ENCODE data around the gene FAM110D.

DNA sequence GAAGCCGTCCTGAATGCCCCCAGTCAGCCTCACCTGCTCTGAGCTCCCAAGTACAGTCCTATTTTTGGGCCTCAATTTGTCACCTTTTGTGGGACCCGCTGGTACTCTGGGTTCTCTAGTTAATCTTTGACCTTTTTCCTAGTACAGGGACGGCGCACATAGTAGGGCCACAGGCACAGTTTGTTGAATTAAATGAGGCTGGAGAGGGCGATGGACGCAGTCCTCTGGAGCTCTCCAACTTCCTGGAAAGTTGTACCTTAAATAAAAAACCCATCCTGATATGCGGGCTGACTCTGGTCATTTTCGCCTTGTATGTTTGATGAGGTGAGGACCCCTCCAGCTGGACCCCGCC, 4.8 kb downstream of the FAM110D start:
- TF ChIP-seq POLR2A (IDR thresholded peaks at IDR 0.05; ENCODE audit: low read depth, low read length), result no peak
- TF ChIP-seq, protein P1, sequence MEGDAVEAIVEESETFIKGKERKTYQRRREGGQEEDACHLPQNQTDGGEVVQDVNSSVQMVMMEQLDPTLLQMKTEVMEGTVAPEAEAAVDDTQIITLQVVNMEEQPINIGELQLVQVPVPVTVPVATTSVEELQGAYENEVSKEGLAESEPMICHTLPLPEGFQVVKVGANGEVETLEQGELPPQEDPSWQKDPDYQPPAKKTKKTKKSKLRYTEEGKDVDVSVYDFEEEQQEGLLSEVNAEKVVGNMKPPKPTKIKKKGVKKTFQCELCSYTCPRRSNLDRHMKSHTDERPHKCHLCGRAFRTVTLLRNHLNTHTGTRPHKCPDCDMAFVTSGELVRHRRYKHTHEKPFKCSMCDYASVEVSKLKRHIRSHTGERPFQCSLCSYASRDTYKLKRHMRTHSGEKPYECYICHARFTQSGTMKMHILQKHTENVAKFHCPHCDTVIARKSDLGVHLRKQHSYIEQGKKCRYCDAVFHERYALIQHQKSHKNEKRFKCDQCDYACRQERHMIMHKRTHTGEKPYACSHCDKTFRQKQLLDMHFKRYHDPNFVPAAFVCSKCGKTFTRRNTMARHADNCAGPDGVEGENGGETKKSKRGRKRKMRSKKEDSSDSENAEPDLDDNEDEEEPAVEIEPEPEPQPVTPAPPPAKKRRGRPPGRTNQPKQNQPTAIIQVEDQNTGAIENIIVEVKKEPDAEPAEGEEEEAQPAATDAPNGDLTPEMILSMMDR (IDR thresholded peaks at IDR 0.05; ENCODE audit: extremely low read depth in 1 of 2, insufficient read depth in 1 of 2, low read depth in 1 of 2, low read length in 2 of 2), result no peak
- no peak for TF ChIP-seq GATA2 (IDR thresholded peaks at IDR 0.05; ENCODE audit: insufficient read depth, insufficient read length, low read depth, low read length)
- TF ChIP-seq, protein P2, sequence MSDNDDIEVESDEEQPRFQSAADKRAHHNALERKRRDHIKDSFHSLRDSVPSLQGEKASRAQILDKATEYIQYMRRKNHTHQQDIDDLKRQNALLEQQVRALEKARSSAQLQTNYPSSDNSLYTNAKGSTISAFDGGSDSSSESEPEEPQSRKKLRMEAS (IDR thresholded peaks at IDR 0.05; ENCODE audit: insufficient read depth, insufficient read length), result no peak
- no peak for TF ChIP-seq EZH2 (IDR thresholded peaks at IDR 0.05; ENCODE audit: borderline replicate concordance, low read depth, low read length, severe bottlenecking)
- no peak for TF ChIP-seq JUN (IDR thresholded peaks at IDR 0.05; ENCODE audit: borderline replicate concordance, insufficient read depth, insufficient read length, low read depth)
- no peak for TF ChIP-seq POLR2AphosphoS5 (IDR thresholded peaks at IDR 0.05; ENCODE audit: insufficient read depth, low read depth, low read length)

All from endothelial cell of umbilical vein (primary cell).